Liver (tissue), 9 donors: ENCODE results near the gene TNFRSF11A. TPM values are rescaled to one million over a fixed set of nuclear protein-coding genes. Genes with fewer than 3 reads are reported as not detected.

ENCODE experiments used
- DNase-seq: peaks from one replicate; pipeline ENCODE4 v3.0.0-alpha.2; 2017; ENCODE audit warnings: low spot score
- H3K27ac ChIP-seq, 2 donors: one replicate each; pipeline ENCODE4 v1.7.0; 2013; ENCODE audit warnings: inconsistent platforms in 2 of 2, low read length in 2 of 2, control low read depth in 1 of 2, low read depth in 1 of 2, mild to moderate bottlenecking in 1 of 2
- H3K27me3 ChIP-seq, 4 donors: one replicate each; pipeline versions ENCODE4 v1.6.1 to v1.7.0; 2013; ENCODE audit warnings: low read length in 3 of 4, inconsistent platforms in 1 of 4, mild to moderate bottlenecking in 1 of 4, moderate library complexity in 1 of 4; ENCODE audit not compliant: control insufficient read depth in 4 of 4, insufficient read depth in 4 of 4
- H3K36me3 ChIP-seq, 4 donors: one replicate each; pipeline versions ENCODE4 v1.6.1 to v1.7.0; 2013; ENCODE audit warnings: low read length in 3 of 4, mild to moderate bottlenecking in 3 of 4, low read depth in 1 of 4, moderate library complexity in 1 of 4; ENCODE audit not compliant: control insufficient read depth in 4 of 4, insufficient read depth in 3 of 4
- H3K4me1 ChIP-seq, 4 donors: one replicate each; pipeline versions ENCODE4 v1.6.1 to v1.7.0; 2013; ENCODE audit warnings: low read length in 3 of 4, mild to moderate bottlenecking in 3 of 4, moderate library complexity in 1 of 4; ENCODE audit not compliant: control insufficient read depth in 4 of 4, insufficient read depth in 4 of 4
- H3K4me3 ChIP-seq, 3 donors: one replicate each; pipeline versions ENCODE4 v1.6.1 to v1.7.0; 2013; ENCODE audit warnings: low read length in 3 of 3, control low read depth in 1 of 3, low read depth in 1 of 3, mild to moderate bottlenecking in 1 of 3
- H3K9ac ChIP-seq, 2 donors: one replicate each; pipeline ENCODE4 v1.7.0; 2013; ENCODE audit warnings: low read length in 2 of 2, mild to moderate bottlenecking in 2 of 2, moderate library complexity in 2 of 2, control low read depth in 1 of 2, low read depth in 1 of 2
- H3K9me3 ChIP-seq, 4 donors: one replicate each; pipeline versions ENCODE4 v1.6.1 to v1.7.0; 2013; ENCODE audit warnings: low read length in 3 of 4; ENCODE audit not compliant: control insufficient read depth in 4 of 4
- ATF3 ChIP-seq: IDR thresholded peaks from 2 replicates; pipeline ENCODE4 v1.6.1; 2016; ENCODE audit warnings: antibody characterized with exemption
- EGR1 ChIP-seq, 2 donors: IDR thresholded peaks; 2 replicates each; pipeline ENCODE4 v1.6.1; 2016 to 2018; ENCODE audit warnings: antibody characterized with exemption in 2 of 2, low read depth in 2 of 2
- FOXA1 ChIP-seq: IDR thresholded peaks from 2 replicates; pipeline ENCODE4 v1.6.1; 2016; ENCODE audit warnings: antibody characterized with exemption
- FOXA2 ChIP-seq: IDR thresholded peaks from 2 replicates; pipeline ENCODE4 v1.6.1; 2016; ENCODE audit warnings: antibody characterized with exemption
- GABPA ChIP-seq, 2 donors: IDR thresholded peaks in 1 of 2; conservative IDR thresholded peaks in 1 of 2; 2 replicates each; pipeline ENCODE4 v1.6.1; 2016; ENCODE audit warnings: antibody characterized with exemption in 2 of 2, mild to moderate bottlenecking in 1 of 2, moderate library complexity in 1 of 2
- HNF4A ChIP-seq, 2 donors: conservative IDR thresholded peaks; 2 replicates each; pipeline ENCODE4 v1.6.1; 2016; ENCODE audit warnings: antibody characterized with exemption in 2 of 2, mild to moderate bottlenecking in 2 of 2
- HNF4G ChIP-seq: IDR thresholded peaks from 2 replicates; pipeline ENCODE4 v1.6.1; 2016; ENCODE audit warnings: antibody characterized with exemption
- JUND ChIP-seq, 2 donors: IDR thresholded peaks; 2 replicates each; pipeline ENCODE4 v1.6.1; 2016; ENCODE audit warnings: antibody characterized with exemption in 2 of 2
- NR2F2 ChIP-seq: IDR thresholded peaks from 2 replicates; pipeline ENCODE4 v1.6.1; 2016; ENCODE audit warnings: antibody characterized with exemption
- RAD21 ChIP-seq, 2 donors: IDR thresholded peaks; 2 replicates each; pipeline ENCODE4 v1.6.1; 2016; ENCODE audit warnings: antibody characterized with exemption in 2 of 2, mild to moderate bottlenecking in 2 of 2
- RXRA ChIP-seq, 2 donors: IDR thresholded peaks; 2 replicates each; pipeline ENCODE4 v1.6.1; 2017 to 2018; ENCODE audit warnings: antibody characterized with exemption in 2 of 2, mild to moderate bottlenecking in 1 of 2
- SP1 ChIP-seq: IDR thresholded peaks from 2 replicates; pipeline ENCODE4 v1.6.1; 2018; ENCODE audit warnings: antibody characterized with exemption, mild to moderate bottlenecking
- TAF1 ChIP-seq: conservative IDR thresholded peaks from 2 replicates; pipeline ENCODE4 v1.6.1; 2016; ENCODE audit warnings: antibody characterized with exemption, mild to moderate bottlenecking
- YY1 ChIP-seq: IDR thresholded peaks from 2 replicates; pipeline ENCODE4 v1.6.1; 2016; ENCODE audit warnings: antibody characterized with exemption, mild to moderate bottlenecking
- WGBS: extraction: QIAGEN DNeasy Blood & Tissue Kit; methylation state at CpG from one replicate; pipeline ENCODE4 v1.1.7; 2013; 5-methylcytosine and 5-hydroxymethylcytosine counted together
- polyA plus RNA-seq, 2 donors: library from polyadenylated mRNA; stranded (reverse) in 1 of 2; unstranded in 1 of 2; fragments of 200-250 nt in 1 of 2; fragments of >200 nt in 1 of 2; fragmentation: Nextera tagmentation in 1 of 2; extraction: Ambion mirVana in 1 of 2; gene quantifications; one replicate each; pipeline versions ENCODE4 v1.2.1 to v1.2.3, GENCODE V29; 2013 to 2015
- total RNA-seq, 2 donors: library from RNA; depleted of rRNA; stranded (reverse); fragments of >200 nt; gene quantifications; one replicate each; pipeline ENCODE4 v1.2.3, GENCODE V29; 2014
- TF ChIP-seq, protein P1 (sequence below): IDR thresholded peaks from 2 replicates; pipeline ENCODE4 v1.6.1; 2016; ENCODE audit warnings: antibody characterized with exemption
- TF ChIP-seq, protein P2 (sequence below): IDR thresholded peaks from 2 replicates; pipeline ENCODE4 v1.6.1; 2016; ENCODE audit warnings: antibody characterized with exemption
- donor health status: healthy.
- donor health status: healthy.
- donor health status: healthy.
- donor health status: healthy.
- donor health status: healthy.

TNFRSF11A gene
- total and polyA plus RNA-seq, 4 donors = 0.32 to 1.8 (median 0.90) TPM

- peaks cover 5 to 27% (median 17%) of the 10 kb centered on the region in 4 donors for H3K4me1 ChIP-seq
- peak overlapping the region; percentile 94 to 95 for H3K27ac ChIP-seq
- H3K36me3 ChIP-seq = no peaks in the 10 kb centered on the region
- no peak for DNase-seq
- peak; percentile 17 for TF ChIP-seq YY1
- peak; percentile 58 for TF ChIP-seq NR2F2
- no peak for TF ChIP-seq RAD21 (IDR thresholded peaks at IDR 0.05)
- no peak for TF ChIP-seq TAF1
- TF ChIP-seq, protein P1, sequence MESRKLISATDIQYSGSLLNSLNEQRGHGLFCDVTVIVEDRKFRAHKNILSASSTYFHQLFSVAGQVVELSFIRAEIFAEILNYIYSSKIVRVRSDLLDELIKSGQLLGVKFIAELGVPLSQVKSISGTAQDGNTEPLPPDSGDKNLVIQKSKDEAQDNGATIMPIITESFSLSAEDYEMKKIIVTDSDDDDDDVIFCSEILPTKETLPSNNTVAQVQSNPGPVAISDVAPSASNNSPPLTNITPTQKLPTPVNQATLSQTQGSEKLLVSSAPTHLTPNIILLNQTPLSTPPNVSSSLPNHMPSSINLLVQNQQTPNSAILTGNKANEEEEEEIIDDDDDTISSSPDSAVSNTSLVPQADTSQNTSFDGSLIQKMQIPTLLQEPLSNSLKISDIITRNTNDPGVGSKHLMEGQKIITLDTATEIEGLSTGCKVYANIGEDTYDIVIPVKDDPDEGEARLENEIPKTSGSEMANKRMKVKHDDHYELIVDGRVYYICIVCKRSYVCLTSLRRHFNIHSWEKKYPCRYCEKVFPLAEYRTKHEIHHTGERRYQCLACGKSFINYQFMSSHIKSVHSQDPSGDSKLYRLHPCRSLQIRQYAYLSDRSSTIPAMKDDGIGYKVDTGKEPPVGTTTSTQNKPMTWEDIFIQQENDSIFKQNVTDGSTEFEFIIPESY = no peak
- no peak for TF ChIP-seq FOXA2
- TF ChIP-seq EGR1 (IDR thresholded peaks at IDR 0.05; ENCODE audit: low read depth in 2 of 2) = peak in 1 of 2 donors; percentile 40
- TF ChIP-seq HNF4G = no peak
- no peak for TF ChIP-seq ATF3
- no peak for TF ChIP-seq JUND (IDR thresholded peaks at IDR 0.05)
- no peak for TF ChIP-seq GABPA (IDR thresholded peaks at IDR 0.05 in 1 of 2, conservative IDR thresholded peaks at IDR 0.05 in 1 of 2)
- no peaks in the 10 kb centered on the region for H3K27me3 ChIP-seq
- WGBS = 60% methylated on average over 7 of the region's 7 CpGs
- peak overlapping the region in 1 of 2 donors; percentile 9 for H3K9ac ChIP-seq
- H3K9me3 ChIP-seq = no peaks in the 10 kb centered on the region
- H3K4me3 ChIP-seq = no peak overlapping the region
Measured at GRCh38 chr18:62436636-62437234, 111.6 kb downstream of the TNFRSF11A start.

DNA sequence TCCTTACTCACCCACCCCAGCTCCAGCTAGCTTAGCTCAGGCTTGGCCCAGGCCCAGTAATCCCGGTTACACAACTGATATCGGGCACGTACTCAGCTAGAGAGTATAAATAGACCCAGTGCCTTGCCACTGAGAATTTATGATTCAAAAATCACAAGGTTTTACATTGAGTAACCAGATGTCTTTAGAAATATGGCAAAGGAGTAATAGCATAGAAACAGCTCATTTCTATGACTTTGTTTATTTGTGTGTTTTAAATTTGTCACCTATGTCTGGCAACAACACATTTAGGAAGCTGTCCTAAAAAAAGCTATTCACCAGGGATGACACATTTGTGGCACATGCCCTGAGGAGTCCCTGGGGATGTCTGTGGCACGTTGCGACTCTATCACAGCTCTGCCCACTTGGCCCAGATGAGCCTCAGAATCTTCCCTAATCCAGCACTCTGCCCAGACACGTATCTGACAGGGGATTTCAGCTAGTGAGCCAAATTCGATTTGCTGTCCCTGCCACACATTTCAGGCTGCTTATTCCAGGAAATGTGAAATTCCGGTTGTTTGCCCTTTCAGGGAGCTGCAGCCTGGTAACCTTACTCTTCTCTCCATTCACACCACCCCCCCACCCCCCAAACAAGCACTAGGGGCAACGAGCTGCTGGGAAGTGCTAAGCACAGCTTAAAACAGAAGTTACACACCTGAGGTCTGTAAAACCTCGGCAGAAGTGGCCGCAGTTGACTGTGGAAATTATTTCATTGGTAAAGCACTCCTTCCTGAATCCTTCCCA lies 112.3 kb downstream of the TNFRSF11A start:
- peaks cover 5 to 27% (median 17%) of the 10 kb centered on the region in 4 donors for H3K4me1 ChIP-seq
- H3K27ac ChIP-seq = peak overlapping the region; percentile 94 to 95
- TF ChIP-seq, protein P2, sequence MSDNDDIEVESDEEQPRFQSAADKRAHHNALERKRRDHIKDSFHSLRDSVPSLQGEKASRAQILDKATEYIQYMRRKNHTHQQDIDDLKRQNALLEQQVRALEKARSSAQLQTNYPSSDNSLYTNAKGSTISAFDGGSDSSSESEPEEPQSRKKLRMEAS = peak; percentile 84
- TF ChIP-seq EGR1 (IDR thresholded peaks at IDR 0.05; ENCODE audit: low read depth in 2 of 2) (no peak), HNF4A (conservative IDR thresholded peaks at IDR 0.05) (peak; percentile 64 to 77), GABPA (IDR thresholded peaks at IDR 0.05 in 1 of 2, conservative IDR thresholded peaks at IDR 0.05 in 1 of 2) (peak in 1 of 2 donors; percentile 28), SP1 (peak; percentile 95), RXRA (IDR thresholded peaks at IDR 0.05) (peak; percentile 75 to 77), YY1 (peak; percentile 47), NR2F2 (peak; percentile 11), RAD21 (IDR thresholded peaks at IDR 0.05) (peak; percentile 35 to 61), HNF4G (peak; percentile 48), TAF1 (peak; percentile 88), FOXA2 (peak; percentile 44), FOXA1 (no peak)
- TF ChIP-seq, protein P1 = no peak
- H3K9ac ChIP-seq = peak overlapping the region; percentile 69 to 73
- no peaks in the 10 kb centered on the region for H3K27me3 ChIP-seq
- H3K4me3 ChIP-seq = peak overlapping the region; percentile 1 to 27 (median 6)
- no peak for DNase-seq
- H3K9me3 ChIP-seq = no peaks in the 10 kb centered on the region
- H3K36me3 ChIP-seq = no peaks in the 10 kb centered on the region
- 6% methylated on average over 11 of the region's 11 CpGs for WGBS
